ENCODE measurements around the gene ATF6B. TPM values are rescaled to one million over a fixed set of nuclear protein-coding genes. Genes with fewer than 3 reads are reported as not detected.

Gene ATF6B
- total RNA-seq, 1 experiment from 2014 or later = 70.2 TPM

DNA sequence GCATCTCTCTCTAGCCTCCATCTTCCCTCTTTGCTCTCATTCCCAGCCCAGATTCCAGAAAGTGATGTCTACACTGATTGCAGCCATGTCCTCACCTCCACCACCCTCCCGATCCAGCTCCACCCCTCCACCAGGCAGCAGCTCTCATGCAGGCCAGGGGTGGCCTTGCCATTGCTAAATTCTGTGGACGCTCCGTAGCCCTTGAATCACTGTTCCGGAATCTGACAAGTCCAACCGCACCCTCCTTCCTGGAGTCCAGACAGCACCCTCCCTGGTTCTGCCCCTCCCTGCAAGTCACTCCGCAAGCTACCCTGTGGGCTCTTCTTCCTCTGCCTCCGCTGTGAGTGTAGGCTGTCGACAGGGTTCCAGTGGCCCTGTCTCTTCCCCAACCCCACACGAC lies 45.1 kb downstream of the ATF6B start:
- TF ChIP-seq EZH2 (IDR thresholded peaks at IDR 0.05; ENCODE audit: borderline replicate concordance, low read depth, low read length, poor library complexity, severe bottlenecking) (no peak), CTCF (conservative IDR thresholded peaks at IDR 0.05; ENCODE audit: low read depth, low read length) (no peak)
- Histone ChIP-seq H3K27me3 (replicated peaks; ENCODE audit: insufficient read depth, low read depth, low read length, poor library complexity) (peaks cover 7% of the 10 kb centered on the region), H3K9me3 (ENCODE audit: low read depth, low read length, poor library complexity, severe bottlenecking) (no peaks in the 10 kb centered on the region), H3K36me3 (ENCODE audit: insufficient read depth, low read length, poor library complexity, severe bottlenecking) (no peaks in the 10 kb centered on the region), H3K27ac (ENCODE audit: low read depth, low read length, poor library complexity, severe bottlenecking) (no peak overlapping the region), H3K4me1 (ENCODE audit: insufficient read depth, low read length, poor library complexity, severe bottlenecking) (no peaks in the 10 kb centered on the region), H3K4me3 (ENCODE audit: low read depth, low read length, poor library complexity, severe bottlenecking) (no peak overlapping the region)
- BruUV-seq (replicated peaks) = no TSS peak
- ChIA-PET CTCF (no interaction called here), POLR2A (ENCODE audit: low non-redundant PET) (no interaction called here)
- intact Hi-C loops (cut with micrococcal nuclease; ENCODE audit: unreplicated experiment) = no loop called here
- DNase-seq (ENCODE audit: low spot score) = no peak

DNA sequence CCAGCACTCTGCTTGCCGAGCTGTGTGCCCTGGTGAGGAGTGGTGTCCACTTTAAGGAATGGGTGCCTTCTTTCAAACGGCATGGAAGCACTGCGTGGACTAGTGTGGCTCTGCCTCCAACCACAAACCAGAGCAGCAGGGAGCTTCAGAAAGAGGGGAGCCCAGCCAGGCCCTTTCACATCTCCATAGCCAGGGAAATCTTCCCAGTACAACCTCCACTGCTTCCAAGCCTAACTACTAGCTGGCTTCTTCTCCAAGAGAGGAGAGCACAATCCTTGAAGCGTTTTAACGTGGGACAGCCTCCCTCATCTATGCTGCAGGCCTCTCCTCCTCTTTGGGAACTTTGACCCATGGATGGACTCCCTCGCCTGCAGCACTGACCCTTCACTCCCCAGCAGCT lies 45.6 kb downstream of the ATF6B start:
- CTCF ChIA-PET = no interaction called here
- no peak for DNase-seq (ENCODE audit: low spot score)
- POLR2A ChIA-PET (ENCODE audit: low non-redundant PET) = no interaction called here
- Histone ChIP-seq H3K27ac (ENCODE audit: low read depth, low read length, poor library complexity, severe bottlenecking) (no peak overlapping the region), H3K9me3 (ENCODE audit: low read depth, low read length, poor library complexity, severe bottlenecking) (no peaks in the 10 kb centered on the region), H3K36me3 (ENCODE audit: insufficient read depth, low read length, poor library complexity, severe bottlenecking) (no peaks in the 10 kb centered on the region), H3K4me1 (ENCODE audit: insufficient read depth, low read length, poor library complexity, severe bottlenecking) (no peaks in the 10 kb centered on the region), H3K4me3 (ENCODE audit: low read depth, low read length, poor library complexity, severe bottlenecking) (no peak overlapping the region), H3K27me3 (replicated peaks; ENCODE audit: insufficient read depth, low read depth, low read length, poor library complexity) (peaks cover 7% of the 10 kb centered on the region)
- intact Hi-C loops (cut with micrococcal nuclease; ENCODE audit: unreplicated experiment) = no loop called here
- no TSS peak for BruUV-seq (replicated peaks)
- no peak for TF ChIP-seq CTCF (conservative IDR thresholded peaks at IDR 0.05; ENCODE audit: low read depth, low read length)
- TF ChIP-seq EZH2 (IDR thresholded peaks at IDR 0.05; ENCODE audit: borderline replicate concordance, low read depth, low read length, poor library complexity, severe bottlenecking) = no peak

DNA sequence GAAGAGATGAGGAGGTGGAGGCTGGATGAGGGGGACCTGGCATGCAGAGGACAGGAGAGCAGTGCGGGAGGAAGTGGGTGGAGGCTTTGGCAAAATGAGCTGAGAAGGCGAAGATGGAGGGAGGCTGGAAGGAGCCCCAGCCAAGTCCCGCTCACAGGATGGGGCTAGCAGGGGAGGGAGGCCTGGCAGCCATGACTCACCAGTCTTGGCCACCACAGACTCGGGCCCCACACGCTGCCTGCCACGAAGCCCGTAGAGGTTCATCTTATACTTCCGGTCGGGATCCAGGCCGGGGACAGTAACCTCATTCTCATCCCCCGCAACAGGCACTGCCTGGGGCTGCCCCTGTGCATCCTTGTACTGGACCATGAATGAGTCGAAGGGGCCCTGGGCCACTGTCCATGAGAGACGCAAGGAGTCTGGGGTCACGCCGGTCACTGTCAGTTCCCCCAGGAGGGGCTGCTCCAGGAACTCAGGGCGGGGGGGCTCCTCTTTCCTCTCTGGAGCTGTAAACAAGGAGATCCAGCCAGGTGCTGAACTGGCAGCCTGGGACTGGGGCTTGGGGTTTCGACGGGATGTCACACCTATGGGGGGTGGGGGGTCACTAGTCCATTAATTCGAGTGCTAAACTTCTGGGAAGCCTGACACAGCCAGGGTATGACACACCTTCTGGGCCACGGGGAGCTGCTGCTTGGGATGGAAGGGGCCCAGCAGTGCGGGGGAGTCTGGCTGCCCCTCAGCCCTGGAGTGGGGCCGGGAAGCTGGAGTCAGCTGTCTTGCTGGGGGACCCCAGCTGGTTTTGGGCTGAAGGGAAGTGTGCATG lies 46.7 kb downstream of the ATF6B start:
- H3K36me3 ChIP-seq (ENCODE audit: insufficient read depth, low read length, poor library complexity, severe bottlenecking) = no peaks in the 10 kb centered on the region
- H3K27ac ChIP-seq (ENCODE audit: low read depth, low read length, poor library complexity, severe bottlenecking) = no peak overlapping the region
- TF ChIP-seq CTCF (conservative IDR thresholded peaks at IDR 0.05; ENCODE audit: low read depth, low read length) (no peak), EZH2 (IDR thresholded peaks at IDR 0.05; ENCODE audit: borderline replicate concordance, low read depth, low read length, poor library complexity, severe bottlenecking) (no peak)
- no peaks in the 10 kb centered on the region for H3K4me1 ChIP-seq (ENCODE audit: insufficient read depth, low read length, poor library complexity, severe bottlenecking)
- H3K9me3 ChIP-seq (ENCODE audit: low read depth, low read length, poor library complexity, severe bottlenecking) = no peaks in the 10 kb centered on the region
- DNase-seq (ENCODE audit: low spot score) = peak; percentile 19
- no peaks in the 10 kb centered on the region for H3K27me3 ChIP-seq (replicated peaks; ENCODE audit: insufficient read depth, low read depth, low read length, poor library complexity)
- CTCF ChIA-PET = no interaction called here
- POLR2A ChIA-PET (ENCODE audit: low non-redundant PET) = no interaction called here
- intact Hi-C loops (cut with micrococcal nuclease; ENCODE audit: unreplicated experiment) = no loop called here
- BruUV-seq (replicated peaks) = no TSS peak
- H3K4me3 ChIP-seq (ENCODE audit: low read depth, low read length, poor library complexity, severe bottlenecking) = no peak overlapping the region
